ENCODE measurements around the gene THSD8.

The THSD8 gene

DNA sequence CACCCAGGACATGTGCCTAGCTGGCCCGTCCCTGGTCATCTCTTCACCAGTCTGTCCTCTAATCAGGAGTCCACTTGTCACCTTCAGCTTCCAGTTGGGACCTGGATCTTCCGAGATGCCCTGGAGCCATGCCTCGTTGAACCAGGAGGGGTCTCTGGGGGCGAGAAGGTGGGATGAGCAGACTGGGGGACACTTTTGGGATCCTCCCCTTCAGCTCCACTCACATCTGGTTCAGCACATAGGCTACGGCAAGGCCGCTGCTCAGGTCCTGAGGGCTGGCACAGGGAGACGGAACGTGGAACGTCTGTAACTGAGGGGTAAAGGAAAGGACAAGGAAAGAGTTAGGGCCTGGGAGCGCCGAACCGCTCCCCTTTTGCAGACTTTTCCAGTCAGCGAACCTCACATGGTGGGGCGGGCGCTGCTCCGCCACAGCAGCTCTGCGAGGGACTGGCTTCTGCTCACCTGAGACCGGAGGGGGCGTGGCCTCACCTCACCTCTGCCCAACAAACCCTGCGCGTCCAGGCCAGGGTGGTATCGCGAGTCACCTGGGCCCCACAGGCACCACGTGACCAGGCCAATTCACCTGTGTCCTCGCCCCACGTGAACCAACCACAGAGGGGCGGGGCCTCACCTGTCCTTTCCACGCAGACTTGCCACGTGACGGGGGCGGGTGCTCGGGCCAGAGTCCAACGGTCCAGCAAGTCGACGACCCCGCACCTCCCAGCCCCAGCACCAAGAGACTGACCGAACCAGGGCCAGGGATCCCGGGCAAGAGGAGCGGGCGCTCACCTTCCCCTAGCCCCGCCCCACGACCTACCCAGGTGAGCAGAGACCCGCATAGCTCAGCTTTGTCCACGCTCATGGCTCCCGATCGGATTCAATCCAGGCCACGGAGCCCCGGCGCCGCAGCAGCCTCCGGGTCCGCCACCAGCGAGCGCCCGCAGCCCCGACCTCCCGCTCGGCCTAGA lies 27.0 kb upstream of the THSD8 start, which contains the start of gene HOOK2:
HOOK2 (minus strand) TSS at position 965 of the 968 bp plus-strand sequence; CDS start at position 862, 103 bp downstream.
- Mint-ChIP-seq H3K27me3 (no peaks in the 10 kb centered on the region), H3K9me3 (no peaks in the 10 kb centered on the region), H3K27ac (peak within 1 kb of the TSS; percentile 87), H3K4me1 (ENCODE audit: low read depth) (peaks cover 44% of the 10 kb centered on the region), H3K36me3 (ENCODE audit: low read depth) (no peaks in the 10 kb centered on the region), H3K4me3 (peak within 1 kb of the TSS; percentile 76)
- DNase-seq, result peak; percentile 49

DNA sequence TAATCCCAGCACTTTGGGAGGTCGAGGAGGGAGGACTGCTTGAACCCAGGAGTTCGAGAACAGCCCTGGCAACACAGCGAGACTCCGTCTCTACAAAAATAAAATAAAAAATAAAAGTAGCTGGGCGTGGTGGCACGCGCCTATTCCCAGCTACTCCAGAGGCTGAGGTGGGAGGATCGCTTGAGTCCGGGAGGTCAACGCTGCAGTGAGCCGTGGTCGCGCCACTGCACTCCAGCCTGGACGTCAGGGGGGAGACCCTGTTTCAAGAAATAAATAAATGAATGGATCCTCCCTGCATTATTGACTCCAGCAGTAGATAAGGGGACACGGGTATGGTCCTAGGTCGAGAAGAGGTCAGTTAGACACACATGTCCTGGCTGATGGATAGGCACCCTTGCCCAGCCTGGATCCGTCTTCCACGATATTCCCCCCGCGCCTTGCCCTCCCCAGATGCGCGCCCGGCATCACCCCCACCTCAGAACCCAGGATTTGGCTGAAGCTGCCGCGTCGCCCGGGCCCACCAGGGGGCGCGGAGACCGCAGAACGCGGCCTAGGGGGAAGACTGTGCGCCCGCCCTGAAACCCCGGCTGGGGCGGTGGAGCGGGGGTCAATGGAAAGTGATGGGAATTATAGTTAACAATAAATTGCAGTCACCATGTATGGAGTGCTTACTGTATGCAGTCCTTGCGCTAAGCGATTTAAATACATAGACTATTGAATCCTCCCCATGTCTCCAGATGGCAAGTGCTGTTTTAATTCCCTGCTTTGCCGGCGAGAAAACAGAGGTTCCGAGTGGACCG lies 24.5 kb upstream of the THSD8 start:
- Mint-ChIP-seq H3K27ac (peak overlapping the region; percentile 92), H3K27me3 (no peaks in the 10 kb centered on the region), H3K4me3 (peak overlapping the region; percentile 83), H3K36me3 (ENCODE audit: low read depth) (no peaks in the 10 kb centered on the region), H3K4me1 (ENCODE audit: low read depth) (peaks cover 55% of the 10 kb centered on the region), H3K9me3 (no peaks in the 10 kb centered on the region)
- peak; percentile 92 for DNase-seq

DNA sequence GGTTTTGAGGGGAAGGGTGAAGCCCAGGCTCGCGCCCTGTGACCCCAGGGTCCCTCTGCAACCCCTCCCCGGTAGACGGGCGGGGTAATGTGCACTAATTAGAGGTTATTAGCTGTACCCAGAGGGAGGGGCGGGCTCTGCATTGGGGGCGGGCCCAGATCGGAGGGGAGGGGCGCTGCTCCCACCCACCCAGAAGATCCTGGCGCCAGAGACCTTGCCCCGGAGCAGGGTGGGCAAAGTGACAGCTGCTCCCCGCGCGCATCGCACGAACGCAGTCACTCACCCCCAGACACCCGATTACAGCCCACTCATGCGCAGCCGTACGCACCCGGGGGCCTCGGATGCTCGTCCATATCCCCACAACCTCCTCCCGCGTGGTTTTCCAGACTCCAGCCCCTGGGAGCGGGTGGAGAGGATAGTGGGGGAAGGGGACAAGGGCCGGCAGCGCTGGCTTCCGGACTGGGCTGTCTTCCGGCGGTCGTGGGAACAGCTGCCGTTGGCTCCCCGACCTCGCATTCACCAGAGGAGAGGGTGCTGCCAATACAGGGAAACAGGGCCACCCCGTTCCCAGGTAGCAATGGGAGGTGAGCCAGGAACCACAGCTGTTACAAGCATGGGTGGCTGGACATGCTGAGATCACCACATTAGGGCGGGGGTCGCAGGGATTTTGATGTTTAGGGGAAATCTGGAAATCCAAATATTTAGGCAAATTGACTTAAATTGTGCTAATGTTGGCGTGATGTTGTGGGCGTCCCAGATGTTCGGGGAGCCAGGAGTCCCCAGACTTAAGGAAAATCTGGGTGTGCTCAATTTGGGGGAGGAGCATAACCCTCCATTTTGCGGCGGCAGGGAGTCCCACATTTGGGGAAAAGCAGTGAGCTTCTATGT lies 23.6 kb upstream of the THSD8 start:
- no peaks in the 10 kb centered on the region for H3K9me3 Mint-ChIP-seq
- peaks cover 58% of the 10 kb centered on the region for H3K4me1 Mint-ChIP-seq (ENCODE audit: low read depth)
- peak; percentile 71 for DNase-seq
- no peaks in the 10 kb centered on the region for H3K36me3 Mint-ChIP-seq (ENCODE audit: low read depth)
- no peaks in the 10 kb centered on the region for H3K27me3 Mint-ChIP-seq
- peak overlapping the region; percentile 92 for H3K27ac Mint-ChIP-seq
- peak overlapping the region; percentile 83 for H3K4me3 Mint-ChIP-seq

DNA sequence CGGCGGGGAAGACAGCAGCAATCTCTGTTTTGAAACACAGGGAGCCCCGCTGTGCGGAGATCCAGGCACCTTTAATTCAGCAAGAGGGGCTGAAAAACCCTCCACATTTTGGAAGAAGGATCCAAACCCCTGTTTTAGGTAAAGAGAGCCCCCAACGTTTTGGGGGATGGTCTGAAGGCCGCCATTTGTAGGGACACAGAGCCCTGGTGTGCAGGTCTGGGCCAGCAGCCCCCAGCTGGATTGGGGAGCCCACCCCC lies 23.0 kb upstream of the THSD8 start:
- Mint-ChIP-seq H3K9me3 (no peaks in the 10 kb centered on the region), H3K27me3 (no peaks in the 10 kb centered on the region), H3K4me3 (peak overlapping the region; percentile 83), H3K36me3 (ENCODE audit: low read depth) (no peaks in the 10 kb centered on the region), H3K27ac (peak overlapping the region; percentile 92), H3K4me1 (ENCODE audit: low read depth) (peaks cover 53% of the 10 kb centered on the region)
- no peak for DNase-seq

DNA sequence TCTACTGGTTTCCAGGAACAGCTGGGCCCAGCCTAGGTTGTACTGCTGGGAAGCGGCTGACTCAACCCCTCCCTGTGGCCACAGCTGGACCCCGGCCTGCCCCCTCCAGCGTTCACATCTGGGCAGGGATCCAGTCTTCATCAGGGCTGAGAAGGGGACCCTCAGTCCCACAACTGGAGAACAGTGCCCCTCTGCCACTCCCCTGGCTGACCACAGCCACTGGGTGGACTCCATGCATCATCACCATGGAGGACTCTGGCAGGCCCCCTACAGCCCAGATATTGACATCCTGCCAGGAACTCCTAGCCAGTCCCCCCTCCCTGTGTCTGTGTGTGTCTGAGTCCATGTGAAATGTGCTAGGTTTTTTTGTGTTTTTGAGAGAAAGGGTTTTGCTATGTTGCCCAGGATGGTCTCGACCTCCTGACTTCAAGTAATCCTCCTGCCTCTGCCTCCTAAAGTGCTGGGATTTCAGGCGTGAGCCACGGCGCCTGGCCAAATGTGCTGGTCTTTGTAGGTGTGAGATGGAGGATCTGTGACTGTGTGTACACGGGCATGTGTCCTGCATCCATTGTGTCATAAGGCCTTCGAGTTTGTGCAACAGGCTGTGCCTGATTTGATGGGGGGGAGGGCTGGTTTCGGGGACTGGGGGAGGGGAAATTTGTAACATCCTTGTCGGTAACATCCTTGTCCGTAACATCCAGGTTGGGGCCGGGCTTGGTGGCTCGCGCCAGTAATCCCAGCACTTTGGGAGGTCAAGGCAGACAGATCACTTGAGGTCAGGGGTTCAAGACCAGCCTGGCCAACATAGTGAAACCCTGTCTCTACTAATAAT lies 22.5 kb upstream of the THSD8 start:
- Mint-ChIP-seq H3K9me3 (no peaks in the 10 kb centered on the region), H3K4me1 (ENCODE audit: low read depth) (peaks cover 51% of the 10 kb centered on the region), H3K27ac (peak overlapping the region; percentile 92), H3K27me3 (no peaks in the 10 kb centered on the region), H3K36me3 (ENCODE audit: low read depth) (no peaks in the 10 kb centered on the region), H3K4me3 (peak overlapping the region; percentile 83)
- DNase-seq, result no peak

DNA sequence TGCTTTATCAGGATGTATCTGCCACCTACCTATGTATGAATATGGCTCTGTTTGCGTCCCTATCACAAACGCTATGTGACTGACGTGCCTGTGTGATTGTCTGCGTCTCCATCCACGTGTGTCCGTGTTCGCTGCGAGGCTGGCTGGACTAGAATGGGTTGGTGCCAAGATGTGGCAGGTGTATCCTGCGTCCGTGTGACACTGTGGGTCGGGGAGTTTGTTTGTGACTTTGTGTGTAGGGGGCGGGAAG lies 19.8 kb upstream of the THSD8 start:
- no peaks in the 10 kb centered on the region for H3K9me3 Mint-ChIP-seq
- no peaks in the 10 kb centered on the region for H3K36me3 Mint-ChIP-seq (ENCODE audit: low read depth)
- DNase-seq, result no peak
- no peaks in the 10 kb centered on the region for H3K27me3 Mint-ChIP-seq
- H3K27ac Mint-ChIP-seq, result no peak overlapping the region
- peaks cover 43% of the 10 kb centered on the region for H3K4me1 Mint-ChIP-seq (ENCODE audit: low read depth)
- H3K4me3 Mint-ChIP-seq, result peak overlapping the region; percentile 76

DNA sequence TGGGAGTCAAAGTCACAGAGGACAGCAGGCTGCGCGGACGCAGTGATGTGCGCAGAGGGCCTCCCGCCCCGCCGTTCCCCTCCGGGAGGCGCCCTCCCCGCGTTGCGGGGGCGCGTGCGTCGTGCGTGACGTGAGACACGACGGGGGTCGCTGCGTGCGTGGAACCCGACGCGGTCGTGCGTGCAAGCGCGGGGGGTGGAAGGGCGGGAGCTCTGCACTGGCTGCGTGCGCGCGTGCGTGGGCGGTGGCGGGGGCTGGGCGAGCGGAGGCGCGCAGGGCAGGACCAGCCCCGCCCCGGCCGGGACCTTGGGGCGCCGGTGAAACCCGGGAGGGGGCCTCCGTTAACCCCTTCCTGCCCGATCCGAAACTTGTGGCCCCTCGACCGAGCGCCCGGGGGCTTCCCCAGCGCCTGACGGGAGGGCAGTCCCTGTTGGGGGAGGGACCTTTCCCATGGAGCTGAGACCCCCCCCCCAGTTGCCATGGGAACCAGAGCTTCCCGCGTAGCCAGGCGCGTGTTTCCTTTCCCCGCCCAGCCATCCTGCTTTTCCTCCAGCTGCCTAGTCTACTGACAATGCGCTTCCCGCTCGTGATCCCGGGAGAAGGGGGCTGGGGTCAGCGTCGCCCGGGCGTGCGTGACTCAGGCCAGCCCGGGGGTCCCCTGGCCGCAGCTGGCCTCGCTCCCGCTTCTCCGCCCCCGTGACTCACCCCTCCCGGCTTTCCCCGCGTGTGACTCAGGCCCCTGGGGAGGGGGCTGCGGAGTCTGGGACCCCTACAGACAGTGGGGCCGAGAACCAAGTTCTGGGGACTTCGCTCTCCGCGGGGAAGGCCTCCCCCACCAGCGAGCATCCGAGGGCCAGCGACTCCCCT lies 19.2 kb upstream of the THSD8 start:
- no peak overlapping the region for H3K27ac Mint-ChIP-seq
- H3K9me3 Mint-ChIP-seq, result no peaks in the 10 kb centered on the region
- no peaks in the 10 kb centered on the region for H3K36me3 Mint-ChIP-seq (ENCODE audit: low read depth)
- peaks cover 38% of the 10 kb centered on the region for H3K4me1 Mint-ChIP-seq (ENCODE audit: low read depth)
- H3K27me3 Mint-ChIP-seq, result no peaks in the 10 kb centered on the region
- DNase-seq, result peak; percentile 92
- H3K4me3 Mint-ChIP-seq, result peak overlapping the region; percentile 76

DNA sequence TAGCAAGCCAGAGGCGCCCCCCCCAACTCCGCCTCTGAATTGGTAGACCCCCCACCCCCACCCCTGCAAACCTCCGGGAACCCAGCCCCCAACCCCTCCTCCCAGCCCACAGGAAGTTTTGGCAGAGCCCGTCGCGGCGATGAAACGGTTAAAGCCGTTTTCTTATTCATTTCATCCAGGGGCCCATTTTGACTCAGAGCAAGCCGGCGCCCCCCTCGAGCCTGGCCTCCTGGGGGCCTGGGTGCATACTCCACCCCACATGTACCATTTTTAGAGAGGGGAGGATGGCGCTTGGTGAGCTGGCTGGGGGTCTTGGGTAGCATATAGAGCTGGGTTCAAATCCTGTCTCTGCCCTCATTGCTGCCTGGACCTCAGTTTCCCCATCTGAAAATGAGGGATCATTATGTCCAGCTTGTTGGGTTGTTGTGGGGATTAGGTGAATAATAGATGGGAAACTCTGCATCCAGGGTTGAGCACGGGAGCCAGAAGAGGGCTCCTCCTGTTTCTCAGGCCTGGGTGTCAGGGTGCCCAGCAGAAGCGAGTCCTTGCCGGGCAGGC lies 18.5 kb upstream of the THSD8 start:
- peak; percentile 77 for DNase-seq
- Mint-ChIP-seq H3K27me3 (no peaks in the 10 kb centered on the region), H3K4me1 (ENCODE audit: low read depth) (peaks cover 39% of the 10 kb centered on the region), H3K27ac (no peak overlapping the region), H3K9me3 (no peaks in the 10 kb centered on the region), H3K36me3 (ENCODE audit: low read depth) (no peaks in the 10 kb centered on the region), H3K4me3 (peak overlapping the region; percentile 76)

DNA sequence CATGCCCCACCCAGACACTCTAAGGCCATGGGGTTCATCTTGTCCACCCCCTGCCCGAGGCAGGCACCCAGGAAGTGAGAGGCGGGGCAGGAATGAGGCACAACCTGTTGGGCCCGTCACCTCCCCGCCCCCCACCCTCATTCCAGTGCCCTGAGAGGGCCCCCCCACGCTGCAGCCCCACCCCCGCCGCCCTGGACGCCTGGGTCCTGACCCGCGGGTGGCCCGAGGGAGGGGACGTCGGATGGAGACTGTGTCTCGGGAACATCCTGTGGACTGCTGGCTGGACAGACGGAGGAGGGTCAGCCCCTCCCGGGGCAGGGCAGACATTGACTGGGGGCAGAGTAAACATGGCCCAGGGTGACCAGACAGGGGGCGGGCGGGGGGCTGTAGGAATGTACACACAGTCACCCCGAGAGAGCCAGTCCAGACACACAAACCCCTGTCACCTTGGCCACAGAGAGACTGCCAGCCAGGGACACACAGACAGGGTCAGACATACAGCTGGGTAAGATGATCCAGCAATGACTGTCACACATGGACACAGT lies 17.9 kb upstream of the THSD8 start:
- Mint-ChIP-seq H3K36me3 (ENCODE audit: low read depth) (no peaks in the 10 kb centered on the region), H3K4me1 (ENCODE audit: low read depth) (peaks cover 38% of the 10 kb centered on the region), H3K27me3 (no peaks in the 10 kb centered on the region), H3K4me3 (peak overlapping the region; percentile 76), H3K9me3 (no peaks in the 10 kb centered on the region), H3K27ac (no peak overlapping the region)
- no peak for DNase-seq

DNA sequence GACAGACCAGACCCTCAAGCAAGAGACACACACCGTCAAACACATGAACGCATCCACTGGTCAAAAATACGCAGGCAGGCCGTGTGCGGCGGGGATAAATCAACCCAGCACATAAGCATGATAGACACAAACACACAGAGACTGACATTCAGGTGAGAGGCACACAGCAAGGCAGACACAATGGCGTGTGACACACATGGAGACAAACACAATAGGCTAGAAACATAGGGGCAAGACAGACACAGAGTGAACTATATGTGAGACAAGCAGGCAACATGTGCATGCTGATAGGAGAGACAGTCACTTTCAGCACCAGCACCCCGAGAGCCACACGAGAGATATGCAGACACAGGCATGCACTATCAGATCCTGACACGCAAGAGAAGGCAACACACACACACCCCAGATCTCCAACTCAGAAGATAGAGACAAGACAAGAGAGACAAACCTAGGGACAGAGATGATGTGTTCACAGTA lies 17.4 kb upstream of the THSD8 start:
- no peak for DNase-seq
- Mint-ChIP-seq H3K4me3 (no peak overlapping the region), H3K27me3 (no peaks in the 10 kb centered on the region), H3K9me3 (no peaks in the 10 kb centered on the region), H3K27ac (no peak overlapping the region), H3K4me1 (ENCODE audit: low read depth) (peaks cover 37% of the 10 kb centered on the region), H3K36me3 (ENCODE audit: low read depth) (no peaks in the 10 kb centered on the region)

DNA sequence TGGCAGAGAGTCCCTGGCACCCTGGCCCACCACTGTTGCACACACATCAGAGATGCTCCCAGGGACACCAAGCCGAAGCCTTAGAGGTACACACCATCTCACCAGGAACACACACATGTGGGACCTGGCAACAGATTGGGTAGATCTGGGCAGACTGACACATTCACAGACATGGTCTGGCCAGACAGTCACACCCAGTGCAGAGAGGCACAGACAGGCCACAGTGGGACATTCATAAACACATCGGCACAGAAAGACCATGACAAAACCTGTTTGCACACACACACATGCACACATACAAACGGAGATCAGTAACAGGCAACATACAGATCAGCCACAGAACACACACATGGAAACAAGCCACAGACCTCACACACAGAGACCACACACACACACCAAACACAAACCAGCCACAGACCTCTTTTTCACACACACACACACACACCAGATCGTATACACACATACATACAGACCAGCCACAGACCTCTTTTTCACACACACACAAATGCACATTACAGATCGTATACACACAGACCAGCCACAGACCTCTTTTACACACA lies 16.9 kb upstream of the THSD8 start:
- Mint-ChIP-seq H3K27me3 (no peaks in the 10 kb centered on the region), H3K4me3 (no peak overlapping the region), H3K27ac (no peak overlapping the region), H3K36me3 (ENCODE audit: low read depth) (no peaks in the 10 kb centered on the region), H3K4me1 (ENCODE audit: low read depth) (peaks cover 32% of the 10 kb centered on the region), H3K9me3 (no peaks in the 10 kb centered on the region)
- peak; percentile 51 for DNase-seq

DNA sequence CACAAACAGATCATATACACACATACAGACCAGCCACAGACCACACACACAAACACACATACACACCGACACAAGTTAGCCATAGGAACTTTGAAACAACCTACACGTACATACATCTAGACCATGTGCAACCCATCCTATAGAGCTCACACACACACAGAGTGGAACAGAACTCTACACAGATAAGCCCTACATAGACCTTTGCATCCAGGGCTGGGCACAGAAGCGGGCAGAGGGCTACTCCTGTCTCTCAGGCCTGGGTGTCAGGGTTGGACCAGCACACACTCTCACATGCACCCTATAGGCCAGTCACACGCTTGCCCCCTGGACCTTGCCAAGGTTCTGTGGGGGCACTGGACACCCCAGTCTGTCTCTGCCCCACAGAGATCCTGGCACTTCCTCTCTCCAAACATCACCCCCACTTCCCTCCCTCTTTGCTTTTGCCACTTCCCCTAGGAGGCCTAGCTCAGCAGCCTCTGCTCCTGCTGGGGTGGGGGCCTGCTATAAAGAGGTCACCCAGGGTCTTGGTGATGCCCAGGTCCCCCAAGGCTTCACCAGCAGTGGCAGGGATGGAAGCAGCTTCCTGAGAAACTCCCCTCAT lies 16.3 kb upstream of the THSD8 start:
- peaks cover 3% of the 10 kb centered on the region for H3K36me3 Mint-ChIP-seq (ENCODE audit: low read depth)
- no peak for DNase-seq
- no peaks in the 10 kb centered on the region for H3K27me3 Mint-ChIP-seq

More for the DNA sequence above, 16.3 kb upstream of the THSD8 start:
- H3K4me3 Mint-ChIP-seq, result no peak overlapping the region
- no peaks in the 10 kb centered on the region for H3K9me3 Mint-ChIP-seq
- no peak overlapping the region for H3K27ac Mint-ChIP-seq
- peaks cover 34% of the 10 kb centered on the region for H3K4me1 Mint-ChIP-seq (ENCODE audit: low read depth)
